Stimulated activated CD4-positive, alpha-beta T cell treated with anti-CD3 and anti-CD28 coated beads, Interleukin-4, amount 100 ng/mL, for 1 hour (primary cell): ENCODE results near the gene GLG1.
"Not testable (repeated sequence)": the region's sequence is repeated elsewhere in the genome, so short reads cannot be mapped to it uniquely, and the experiment has no call there.

ENCODE experiments used
- DNase-seq: peaks from one replicate; pipeline ENCODE4 v3.0.0-alpha.2; 2020

Gene GLG1

GRCh38 chr16:74524926-74525325 lies 82.0 kb downstream of the GLG1 start:
- DNase-seq, result no peak

GRCh38 chr16:74524117-74524516 lies 82.8 kb downstream of the GLG1 start:
- no peak for DNase-seq

- not testable (repeated sequence) for DNase-seq
These were observed 83.2 kb downstream of the GLG1 start for GRCh38 chr16:74523706-74524105.

- DNase-seq, result no peak
These were observed 84.8 kb downstream of the GLG1 start for GRCh38 chr16:74522160-74522559.

GRCh38 chr16:74521691-74522090 lies 85.2 kb downstream of the GLG1 start:
- DNase-seq, result no peak

- not testable (repeated sequence) for DNase-seq
These were observed 88.0 kb downstream of the GLG1 start for GRCh38 chr16:74518934-74519333.

- no peak for DNase-seq
These were observed 95.0 kb downstream of the GLG1 start for GRCh38 chr16:74511961-74512360.

- no peak for DNase-seq
These were observed 101.9 kb downstream of the GLG1 start for GRCh38 chr16:74505011-74505410.

- DNase-seq, result no peak
These were observed 103.5 kb downstream of the GLG1 start for GRCh38 chr16:74503412-74503811.

GRCh38 chr16:74501484-74502478 lies 105.1 kb downstream of the GLG1 start:
- DNase-seq, result no peak

GRCh38 chr16:74500907-74501306 lies 106.0 kb downstream of the GLG1 start:
- no peak for DNase-seq

- no peak for DNase-seq
These were observed 107.8 kb downstream of the GLG1 start for GRCh38 chr16:74499114-74499513.

GRCh38 chr16:74497761-74498160 lies 109.2 kb downstream of the GLG1 start:
- DNase-seq, result no peak

- DNase-seq, result no peak
These were observed 110.9 kb downstream of the GLG1 start for GRCh38 chr16:74496054-74496453.

GRCh38 chr16:74492976-74493375 lies 113.9 kb downstream of the GLG1 start:
- DNase-seq, result no peak

GRCh38 chr16:74487634-74488495 lies 119.0 kb downstream of the GLG1 start:
- DNase-seq, result no peak

- DNase-seq, result no peak
These were observed 121.0 kb downstream of the GLG1 start for GRCh38 chr16:74485916-74486315.

- no peak for DNase-seq
These were observed 126.5 kb downstream of the GLG1 start for GRCh38 chr16:74480150-74481029.

- no peak for DNase-seq
These were observed 129.7 kb downstream of the GLG1 start for GRCh38 chr16:74477226-74477625.

- DNase-seq, result no peak
These were observed 132.5 kb downstream of the GLG1 start for GRCh38 chr16:74474416-74474815.

GRCh38 chr16:74472540-74472939 lies 134.4 kb downstream of the GLG1 start:
- no peak for DNase-seq

GRCh38 chr16:74472010-74472409 lies 134.9 kb downstream of the GLG1 start:
- DNase-seq, result no peak
